ENCODE measurements around the gene TBC1D22A. TPM values are rescaled to one million over a fixed set of nuclear protein-coding genes. Genes with fewer than 3 reads are reported as not detected.

TBC1D22A gene
- polyA plus RNA-seq, 1 experiment, result 19.8 TPM

DNA sequence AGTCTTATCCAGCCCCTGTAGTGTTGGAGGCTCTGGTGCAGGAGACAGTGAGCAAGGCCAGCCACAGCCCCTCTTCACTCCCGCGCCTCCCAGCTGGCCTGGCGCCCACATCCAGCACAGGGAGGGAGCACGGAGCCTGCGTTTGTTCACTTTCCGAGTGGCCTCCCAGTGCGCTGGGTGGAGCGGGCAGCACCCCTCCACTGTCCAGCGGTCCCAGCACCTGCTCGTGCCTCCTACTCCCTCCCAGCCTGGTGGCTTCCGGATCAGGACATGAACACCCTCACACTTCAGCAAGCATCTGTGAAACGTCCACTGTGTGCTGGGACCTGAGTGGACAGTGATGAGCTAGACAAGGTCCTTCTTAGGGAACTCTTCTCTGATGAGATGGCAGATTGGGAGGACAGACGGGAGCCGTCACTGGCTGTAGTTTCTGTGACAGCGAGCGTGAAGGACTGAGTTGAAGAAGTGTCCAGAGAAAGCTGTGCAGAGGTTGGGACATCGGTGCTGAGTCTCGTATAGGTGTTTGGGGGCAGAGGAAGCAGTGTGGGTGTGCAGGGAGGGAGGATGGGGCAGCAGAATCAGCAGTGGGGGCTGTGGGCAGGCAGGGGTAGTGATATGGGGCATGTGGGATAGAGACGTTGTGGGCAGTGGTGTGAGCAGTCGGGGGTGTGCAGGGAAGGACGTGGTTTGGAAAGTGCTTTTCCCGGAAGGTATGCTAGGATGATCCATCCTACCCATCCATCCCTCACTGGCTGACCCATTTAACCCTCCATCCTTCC is 256.8 kb downstream of the TBC1D22A start:
- Histone ChIP-seq H3K27me3 (ENCODE audit: control insufficient read depth, insufficient read depth, low read length) (no peaks in the 10 kb centered on the region), H3K27ac (ENCODE audit: low read depth, low read length) (no peak overlapping the region), H3K4me3 (ENCODE audit: low read depth, low read length) (no peak overlapping the region), H3K9me3 (ENCODE audit: control insufficient read depth, insufficient read depth, low read length) (no peaks in the 10 kb centered on the region; the same call in 1 of the 2 replicates)
- DNase-seq (ENCODE audit: low read depth, low spot score), result no peak
- CTCF ChIA-PET, result no interaction called here
- POLR2A ChIA-PET, result no interaction called here
- TF ChIP-seq, protein P1, sequence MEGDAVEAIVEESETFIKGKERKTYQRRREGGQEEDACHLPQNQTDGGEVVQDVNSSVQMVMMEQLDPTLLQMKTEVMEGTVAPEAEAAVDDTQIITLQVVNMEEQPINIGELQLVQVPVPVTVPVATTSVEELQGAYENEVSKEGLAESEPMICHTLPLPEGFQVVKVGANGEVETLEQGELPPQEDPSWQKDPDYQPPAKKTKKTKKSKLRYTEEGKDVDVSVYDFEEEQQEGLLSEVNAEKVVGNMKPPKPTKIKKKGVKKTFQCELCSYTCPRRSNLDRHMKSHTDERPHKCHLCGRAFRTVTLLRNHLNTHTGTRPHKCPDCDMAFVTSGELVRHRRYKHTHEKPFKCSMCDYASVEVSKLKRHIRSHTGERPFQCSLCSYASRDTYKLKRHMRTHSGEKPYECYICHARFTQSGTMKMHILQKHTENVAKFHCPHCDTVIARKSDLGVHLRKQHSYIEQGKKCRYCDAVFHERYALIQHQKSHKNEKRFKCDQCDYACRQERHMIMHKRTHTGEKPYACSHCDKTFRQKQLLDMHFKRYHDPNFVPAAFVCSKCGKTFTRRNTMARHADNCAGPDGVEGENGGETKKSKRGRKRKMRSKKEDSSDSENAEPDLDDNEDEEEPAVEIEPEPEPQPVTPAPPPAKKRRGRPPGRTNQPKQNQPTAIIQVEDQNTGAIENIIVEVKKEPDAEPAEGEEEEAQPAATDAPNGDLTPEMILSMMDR (IDR thresholded peaks at IDR 0.05; ENCODE audit: low read depth, low read length), result no peak

DNA sequence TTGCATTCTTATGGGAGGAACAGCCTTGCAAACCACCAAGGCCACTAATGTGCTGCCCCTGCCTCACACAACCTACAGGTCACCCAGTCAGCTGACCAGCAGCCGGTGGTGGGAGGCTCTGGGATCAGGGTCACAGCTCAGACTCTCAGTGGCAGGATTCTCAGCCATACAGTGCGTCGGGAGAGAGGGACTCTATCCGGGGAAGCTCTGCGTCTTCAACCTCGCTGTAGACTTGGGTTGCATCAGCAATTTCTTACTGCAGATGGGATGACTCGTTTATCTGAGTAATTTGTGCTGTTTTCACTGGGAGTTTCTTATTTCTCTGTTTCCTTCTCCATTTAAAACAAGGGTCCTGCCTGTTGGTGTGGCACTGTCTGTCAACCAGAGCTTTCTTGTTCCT is 257.7 kb downstream of the TBC1D22A start:
- no peak for DNase-seq (ENCODE audit: low read depth, low spot score)
- ChIA-PET CTCF (no interaction called here), POLR2A (interaction anchor here (0.7 kb wide), 1 partner anchor 155 kb away, joined by 7 read pairs; no protein-coding TSS in a partner anchor)
- Histone ChIP-seq H3K4me3 (ENCODE audit: low read depth, low read length) (no peak overlapping the region), H3K27me3 (ENCODE audit: control insufficient read depth, insufficient read depth, low read length) (no peaks in the 10 kb centered on the region), H3K27ac (ENCODE audit: low read depth, low read length) (no peak overlapping the region), H3K9me3 (ENCODE audit: control insufficient read depth, insufficient read depth, low read length) (no peaks in the 10 kb centered on the region; the same call in 1 of the 2 replicates)
- TF ChIP-seq, protein P1 (IDR thresholded peaks at IDR 0.05; ENCODE audit: low read depth, low read length), result no peak

DNA sequence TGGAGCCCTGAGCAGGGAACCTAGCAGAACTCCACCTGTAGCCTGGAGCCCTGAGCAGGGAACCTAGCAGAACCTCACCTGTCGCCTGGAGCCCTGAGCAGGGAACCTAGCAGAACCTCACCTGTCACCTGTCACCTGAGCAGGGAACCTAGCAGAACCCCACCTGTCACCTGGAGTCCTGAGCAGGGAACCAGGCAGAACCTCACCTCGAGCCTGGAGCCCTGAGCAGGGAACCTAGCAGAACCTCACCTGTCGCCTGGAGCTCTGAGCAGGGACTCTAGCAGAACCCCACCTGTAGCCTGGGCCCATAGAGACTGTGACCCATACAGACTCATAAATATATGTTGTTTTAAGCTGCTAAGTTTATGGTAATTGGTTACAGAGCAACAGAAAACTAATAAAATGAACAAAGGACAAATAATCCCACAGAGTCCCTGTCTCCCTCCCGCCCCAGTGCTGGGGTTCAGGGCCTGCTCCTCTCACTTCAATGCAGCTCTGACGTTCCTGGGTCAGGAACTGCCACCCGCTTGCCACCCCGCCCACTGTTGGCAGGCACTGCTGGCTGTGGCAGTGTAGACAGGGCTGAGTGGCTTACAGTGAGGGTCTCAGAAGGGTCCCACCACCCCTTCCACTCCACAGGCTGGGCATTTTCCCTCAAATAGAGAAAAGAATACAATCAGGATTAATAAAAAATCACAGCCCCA is 259.1 kb downstream of the TBC1D22A start:
- Histone ChIP-seq H3K27me3 (ENCODE audit: control insufficient read depth, insufficient read depth, low read length) (no peaks in the 10 kb centered on the region), H3K27ac (ENCODE audit: low read depth, low read length) (no peak overlapping the region), H3K4me3 (ENCODE audit: low read depth, low read length) (no peak overlapping the region), H3K9me3 (ENCODE audit: control insufficient read depth, insufficient read depth, low read length) (no peaks in the 10 kb centered on the region; the same call in 1 of the 2 replicates)
- POLR2A ChIA-PET, result no interaction called here
- no peak for DNase-seq (ENCODE audit: low read depth, low spot score)
- CTCF ChIA-PET, result no interaction called here
- TF ChIP-seq, protein P1 (IDR thresholded peaks at IDR 0.05; ENCODE audit: low read depth, low read length), result no peak

DNA sequence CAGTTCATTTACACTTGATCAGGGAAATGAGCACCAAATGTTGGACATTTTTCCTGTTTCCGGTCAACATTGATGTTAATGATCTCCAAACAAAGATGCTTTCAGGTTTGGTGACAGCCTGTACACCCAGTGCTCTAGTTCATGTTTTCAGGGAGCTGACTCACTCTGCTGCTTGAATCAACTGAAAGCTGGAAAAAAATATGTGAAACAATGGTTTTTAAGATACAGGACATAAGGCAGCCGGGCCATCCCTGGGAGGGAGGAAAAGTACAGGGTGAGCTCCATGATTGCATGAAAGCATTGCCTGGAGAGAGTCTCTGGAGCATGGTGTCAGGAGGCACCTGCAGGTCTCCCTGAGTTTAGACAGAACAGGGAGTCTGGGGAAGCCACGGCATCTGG is 259.6 kb downstream of the TBC1D22A start:
- Histone ChIP-seq H3K27ac (ENCODE audit: low read depth, low read length) (no peak overlapping the region), H3K27me3 (ENCODE audit: control insufficient read depth, insufficient read depth, low read length) (no peaks in the 10 kb centered on the region), H3K9me3 (ENCODE audit: control insufficient read depth, insufficient read depth, low read length) (no peaks in the 10 kb centered on the region; the same call in 1 of the 2 replicates), H3K4me3 (ENCODE audit: low read depth, low read length) (no peak overlapping the region)
- ChIA-PET CTCF (no interaction called here), POLR2A (no interaction called here)
- TF ChIP-seq, protein P1 (IDR thresholded peaks at IDR 0.05; ENCODE audit: low read depth, low read length), result no peak
- DNase-seq (ENCODE audit: low read depth, low spot score), result no peak

DNA sequence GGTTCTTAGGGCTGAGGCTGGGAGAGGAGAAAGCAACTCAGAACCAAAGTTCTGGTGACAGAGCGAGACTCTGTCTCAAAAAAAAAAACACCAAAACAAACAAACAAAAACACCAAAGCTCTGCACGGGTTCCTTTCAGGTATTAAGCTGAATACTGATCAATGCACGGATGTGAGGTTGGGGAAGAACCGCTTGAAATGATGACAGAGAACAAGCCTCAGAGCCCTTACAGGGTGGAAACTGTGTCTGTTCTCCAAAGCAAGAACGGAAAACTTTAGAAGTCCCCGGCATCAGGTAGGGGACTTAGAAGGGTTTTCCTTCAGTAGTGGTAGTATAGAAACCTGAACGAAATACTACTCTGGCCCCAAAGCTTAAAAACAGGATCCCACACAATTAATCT is 260.0 kb downstream of the TBC1D22A start:
- Histone ChIP-seq H3K4me3 (ENCODE audit: low read depth, low read length) (no peak overlapping the region), H3K9me3 (ENCODE audit: control insufficient read depth, insufficient read depth, low read length) (no peaks in the 10 kb centered on the region; the same call in 1 of the 2 replicates), H3K27ac (ENCODE audit: low read depth, low read length) (no peak overlapping the region), H3K27me3 (ENCODE audit: control insufficient read depth, insufficient read depth, low read length) (no peaks in the 10 kb centered on the region)
- ChIA-PET POLR2A (no interaction called here), CTCF (no interaction called here)
- DNase-seq (ENCODE audit: low read depth, low spot score), result no peak
- TF ChIP-seq, protein P1 (IDR thresholded peaks at IDR 0.05; ENCODE audit: low read depth, low read length), result no peak

Measured in AG04450 (cell line).